ENCODE results near the gene PIGU. TPM values are rescaled to one million over a fixed set of nuclear protein-coding genes. Genes with fewer than 3 reads are reported as not detected.
A peak's percentile ranks its signal among the peaks of the same experiment; 100 is the strongest.

Gene PIGU
- total RNA-seq, 1 donor from 2014 or later = 10.9 TPM

- intact Hi-C loops (cut with DNase I) = no loop called here
- ATAC-seq (ENCODE audit: poor library complexity) (no peak), DNase-seq (no peak)
Measured at GRCh38 chr20:34570859-34571306, 106.0 kb downstream of the PIGU start.

DNA sequence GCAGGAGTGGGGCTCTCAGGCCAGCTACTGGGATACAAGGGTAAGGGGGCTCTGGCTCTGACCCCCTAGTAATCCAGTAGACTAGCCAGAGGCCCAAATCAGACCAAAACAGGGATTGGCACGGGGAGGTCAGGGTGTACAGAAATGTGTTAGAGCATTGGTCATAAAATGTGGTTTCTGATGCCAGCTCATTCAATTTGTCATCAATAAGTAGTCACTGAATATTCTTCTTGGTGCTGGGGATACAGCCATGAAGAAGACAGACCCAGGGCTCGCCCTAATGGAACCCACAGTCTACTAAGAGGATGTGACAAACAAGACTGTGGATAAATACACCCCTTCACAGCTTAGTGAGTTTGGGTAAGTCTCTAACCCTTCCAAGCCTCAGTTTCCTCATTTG, 107.3 kb downstream of the PIGU start:
- DNase-seq (no peak), ATAC-seq (ENCODE audit: poor library complexity) (no peak)
- intact Hi-C loops (cut with DNase I) = no loop called here

GRCh38 chr20:34567892-34568865, 108.7 kb downstream of the PIGU start:
- no peak for DNase-seq
- ATAC-seq (ENCODE audit: poor library complexity) = no peak

DNA sequence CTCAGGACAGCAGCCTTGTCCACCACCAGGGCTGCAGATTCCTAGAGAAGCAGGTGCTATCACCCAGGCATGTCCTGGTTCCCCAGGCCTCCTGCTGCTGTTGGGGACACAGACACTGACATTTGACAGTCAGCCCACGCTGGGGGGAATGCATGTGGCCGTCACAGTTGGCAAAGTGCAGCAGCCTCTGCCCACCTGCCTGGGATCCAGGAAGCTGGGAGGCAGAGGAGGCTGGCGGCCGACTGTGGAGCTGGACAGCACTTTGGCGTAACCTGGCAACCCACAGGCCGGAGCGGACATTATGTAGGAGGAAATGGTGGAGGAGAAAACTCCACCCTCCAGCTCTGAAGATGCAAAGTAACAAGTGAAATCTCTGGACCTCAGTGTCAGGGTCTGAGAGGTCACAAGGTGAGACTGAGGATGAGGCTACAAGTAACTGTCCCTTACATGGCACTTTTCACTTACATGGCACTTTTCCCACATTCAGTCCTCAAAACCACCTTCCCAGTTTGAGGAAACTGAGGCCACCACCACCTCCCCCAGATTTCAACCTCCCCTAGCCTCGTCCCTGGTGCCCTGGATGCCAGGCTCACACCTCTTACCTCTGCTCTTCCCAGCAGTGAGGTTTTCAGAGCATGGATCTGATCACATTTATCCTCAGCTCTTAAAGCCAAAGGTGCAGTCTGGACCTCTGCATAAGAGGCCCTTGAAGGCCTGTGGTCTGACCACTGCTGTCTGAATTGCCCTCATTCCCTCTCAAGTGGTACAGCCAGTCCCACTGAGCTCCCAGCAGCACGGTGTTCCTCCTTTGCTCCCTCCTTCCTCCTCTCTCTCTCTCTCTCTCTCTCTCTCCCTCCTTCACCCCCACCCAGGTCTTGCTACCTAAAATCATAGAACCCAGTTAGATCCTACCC, 109.7 kb downstream of the PIGU start:
- DNase-seq (no peak), ATAC-seq (ENCODE audit: poor library complexity) (no peak)
- intact Hi-C loops (cut with DNase I) = no loop called here

More at GRCh38 chr20:34567892-34568865, 108.7 kb downstream of the PIGU start:
- intact Hi-C loops (cut with DNase I) = no loop called here

DNA sequence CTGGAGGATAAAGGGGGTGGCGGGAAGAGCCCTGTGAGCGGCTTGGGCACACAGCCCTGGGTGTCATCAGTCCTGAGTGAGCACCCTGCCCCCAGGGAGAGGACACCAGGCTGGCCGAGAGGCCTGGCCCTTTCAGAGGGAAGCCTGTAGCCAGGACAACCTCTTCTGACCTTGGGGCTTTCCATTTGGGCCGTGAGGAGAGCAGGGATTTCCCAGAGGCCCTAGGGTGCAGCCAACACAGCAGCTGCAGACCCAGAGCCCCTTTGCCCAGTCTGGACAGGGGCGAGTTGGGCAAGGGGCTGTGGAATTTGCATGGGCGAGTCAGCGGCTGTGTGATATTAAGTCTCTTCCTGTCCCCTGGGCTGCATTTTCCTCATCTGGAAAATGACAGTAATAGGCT, 112.1 kb downstream of the PIGU start:
- intact Hi-C loops (cut with DNase I) = no loop called here
- ATAC-seq (ENCODE audit: poor library complexity) (peak; percentile 46), DNase-seq (no peak)

- DNase-seq (no peak), ATAC-seq (ENCODE audit: poor library complexity) (no peak)
- intact Hi-C loops (cut with DNase I) = no loop called here
Measured at GRCh38 chr20:34562641-34563040, 114.3 kb downstream of the PIGU start.

DNA sequence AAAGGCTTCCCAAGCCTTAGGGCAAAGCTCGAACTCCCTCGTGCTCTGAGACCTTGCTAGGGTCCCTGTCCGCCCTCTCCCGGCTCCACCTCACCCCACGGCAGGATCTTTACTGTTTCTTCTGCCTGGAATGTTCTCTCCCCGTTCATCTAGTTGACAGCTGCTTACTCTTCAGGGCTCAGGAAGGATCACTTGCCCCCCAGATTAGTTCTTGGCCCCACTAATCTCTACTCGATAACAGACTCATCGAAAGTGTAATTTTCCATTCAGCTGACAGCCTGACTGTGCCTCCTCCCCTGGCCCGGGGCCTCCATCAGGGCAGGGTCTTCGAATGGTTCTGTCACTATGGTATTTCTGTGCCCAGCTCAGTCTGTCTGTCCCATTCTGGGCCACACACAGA, 115.2 kb downstream of the PIGU start:
- DNase-seq = no peak
- no peak for ATAC-seq (ENCODE audit: poor library complexity)
- intact Hi-C loops (cut with DNase I) = no loop called here

GRCh38 chr20:34560614-34561013, 116.3 kb downstream of the PIGU start:
- intact Hi-C loops (cut with DNase I) = no loop called here
- DNase-seq (no peak), ATAC-seq (ENCODE audit: poor library complexity) (no peak)

DNA sequence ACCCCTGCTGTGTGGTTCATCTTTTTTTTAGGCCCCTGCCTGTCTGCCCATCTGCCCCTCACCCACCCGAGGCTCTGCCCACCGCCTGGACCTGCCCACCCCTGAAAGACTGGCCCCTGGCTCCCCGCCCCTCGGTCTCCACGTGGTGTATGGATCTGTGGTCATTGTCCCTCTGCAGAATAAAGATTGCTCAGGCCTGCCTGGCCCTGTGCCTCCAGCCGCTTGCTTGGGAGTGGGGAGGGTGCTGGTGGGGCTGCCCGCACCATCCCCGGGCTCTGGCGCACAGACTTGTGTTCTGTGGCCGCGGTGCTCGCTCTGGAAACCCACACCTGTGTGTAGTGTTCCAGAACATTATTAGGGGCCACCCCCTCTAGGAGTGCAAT, 116.8 kb downstream of the PIGU start:
- DNase-seq (no peak), ATAC-seq (ENCODE audit: poor library complexity) (no peak)
- intact Hi-C loops (cut with DNase I) = no loop called here

DNA sequence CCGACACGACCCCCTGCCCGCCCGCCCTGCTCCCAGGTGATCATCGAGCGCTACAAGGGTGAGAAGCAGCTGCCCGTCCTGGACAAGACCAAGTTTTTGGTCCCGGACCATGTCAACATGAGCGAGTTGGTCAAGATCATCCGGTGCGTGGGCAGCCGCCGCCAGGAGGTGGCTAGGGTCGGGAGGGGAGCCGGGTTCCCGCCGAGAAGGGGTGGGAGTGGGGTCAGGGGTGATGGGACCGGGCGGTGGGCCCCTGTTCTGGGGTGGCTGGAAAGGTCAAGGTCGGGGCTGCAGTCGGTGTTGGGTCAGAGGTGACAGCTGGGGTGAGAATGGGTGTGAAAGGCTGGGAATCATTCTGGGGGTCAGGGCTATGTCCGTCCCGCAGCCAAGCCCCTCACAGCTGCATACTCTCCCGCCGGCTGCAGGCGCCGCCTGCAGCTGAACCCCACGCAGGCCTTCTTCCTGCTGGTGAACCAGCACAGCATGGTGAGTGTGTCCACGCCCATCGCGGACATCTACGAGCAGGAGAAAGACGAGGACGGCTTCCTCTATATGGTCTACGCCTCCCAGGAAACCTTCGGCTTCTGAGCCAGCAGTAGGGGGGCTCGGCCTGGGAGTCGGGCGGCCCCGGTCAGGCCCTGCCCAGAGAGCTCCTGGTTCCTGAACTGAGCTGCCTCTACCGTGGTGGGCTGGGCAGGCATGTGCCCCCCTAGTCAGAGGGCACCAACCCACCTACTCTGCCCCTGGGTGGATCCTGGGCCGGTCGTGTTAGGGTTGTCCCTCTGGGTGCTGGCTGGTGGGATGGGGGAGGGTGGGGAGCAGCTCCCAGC, 117.4 kb downstream of the PIGU start:
- intact Hi-C loops (cut with DNase I) = no loop called here
- DNase-seq = peak; percentile 49
- peak; percentile 0 for ATAC-seq (ENCODE audit: poor library complexity)

- intact Hi-C loops (cut with DNase I) = no loop called here
- DNase-seq = peak; percentile 98
- ATAC-seq (ENCODE audit: poor library complexity) = peak; percentile 95
Measured at GRCh38 chr20:34558320-34559218, 118.3 kb downstream of the PIGU start, which contains the start of gene MAP1LC3A. Gene MAP1LC3A (plus strand): TSS chr20:34558718. CDS start chr20:34558869, 151 bp downstream.

DNA sequence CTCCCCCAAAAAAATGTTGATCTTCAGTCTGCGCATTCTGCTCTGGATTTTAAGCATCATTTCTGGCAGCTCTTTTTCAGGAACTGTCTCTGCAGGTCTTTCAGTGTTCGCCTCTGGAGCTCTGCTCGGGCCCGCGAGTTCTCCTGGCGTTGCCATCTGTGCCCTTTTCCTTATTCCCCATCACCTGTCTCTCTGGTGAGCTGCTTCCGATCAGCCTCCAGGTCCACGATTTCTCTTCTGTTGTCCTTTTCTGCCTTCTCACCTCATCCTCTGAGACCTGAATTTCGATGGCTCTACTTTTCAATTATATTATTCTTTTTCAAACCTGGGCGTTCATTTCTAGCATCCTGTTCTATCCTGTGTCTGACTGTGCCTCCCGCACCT, 119.0 kb downstream of the PIGU start:
- no peak for DNase-seq
- intact Hi-C loops (cut with DNase I) = no loop called here
- ATAC-seq (ENCODE audit: poor library complexity) = no peak

- ATAC-seq (ENCODE audit: poor library complexity) = peak; percentile 58
- peak; percentile 47 for DNase-seq
- intact Hi-C loops (cut with DNase I) = no loop called here
Measured at GRCh38 chr20:34553366-34553867, 123.5 kb downstream of the PIGU start.

DNA sequence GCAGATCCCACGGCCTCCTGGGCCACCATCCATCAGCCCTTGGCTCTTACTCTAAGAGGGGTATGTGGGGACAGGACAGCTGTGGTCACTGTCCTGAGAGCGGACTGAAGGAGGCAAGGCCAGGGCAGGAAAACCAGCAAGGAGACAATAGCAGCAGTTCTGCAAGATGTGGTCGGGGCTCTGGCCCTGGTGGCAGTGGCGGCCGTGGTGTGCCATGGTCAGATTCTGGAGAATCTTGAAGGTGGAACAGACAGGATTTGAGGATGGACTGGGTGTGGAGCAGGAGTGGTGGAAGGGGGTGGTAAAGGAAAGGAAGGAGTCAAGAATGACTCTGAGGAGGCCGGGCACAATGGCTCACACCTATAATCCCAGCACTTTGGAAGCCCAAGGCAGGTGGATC, 124.3 kb downstream of the PIGU start:
- DNase-seq (peak; percentile 18), ATAC-seq (ENCODE audit: poor library complexity) (no peak)
- intact Hi-C loops (cut with DNase I) = no loop called here

GRCh38 chr20:34549929-34550305, 127.0 kb downstream of the PIGU start:
- ATAC-seq (ENCODE audit: poor library complexity) (no peak), DNase-seq (peak; percentile 16)
- intact Hi-C loops (cut with DNase I) = no loop called here

DNA sequence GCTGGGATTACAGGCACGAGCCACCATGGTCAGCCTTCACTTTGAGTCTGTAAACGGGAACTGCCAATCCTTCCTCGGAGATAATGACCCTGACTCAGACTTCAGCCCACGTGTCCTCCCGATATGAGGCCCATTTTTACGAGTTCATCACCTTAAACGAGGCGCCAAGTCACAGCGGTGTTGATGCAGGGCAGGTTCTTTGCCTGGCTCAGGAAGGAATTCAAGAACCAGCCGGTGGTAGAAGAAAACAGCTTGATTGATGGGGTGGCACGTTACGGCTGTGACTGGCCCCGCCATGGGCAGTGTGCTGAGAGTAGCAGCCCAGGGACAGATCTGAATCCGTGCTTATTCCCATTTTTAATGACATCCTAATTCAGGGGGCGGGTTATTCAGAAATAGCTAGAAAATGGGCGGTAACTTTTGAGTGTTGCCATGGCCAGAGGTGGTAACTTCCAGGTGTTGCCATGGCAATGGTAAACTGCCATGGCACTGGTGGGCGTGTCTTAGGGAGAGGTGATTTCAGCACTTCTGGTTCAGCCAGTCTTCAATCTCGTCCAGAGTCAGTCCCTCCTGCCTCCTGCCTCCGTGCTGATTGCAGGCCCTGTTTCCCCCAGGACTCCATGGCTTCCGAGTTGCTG, 127.5 kb downstream of the PIGU start:
- no peak for ATAC-seq (ENCODE audit: poor library complexity)
- intact Hi-C loops (cut with DNase I) = no loop called here

More for the DNA sequence above, 127.5 kb downstream of the PIGU start:
- peak; percentile 4 for DNase-seq
